Testis (tissue), 2 donors: ENCODE measurements around the gene LCK.

Experiments
- POLR2A ChIP-seq: fragments of 450-650 bp; IDR thresholded peaks from one replicate; pipeline ENCODE4 v1.6.1; 2017; ENCODE audit warnings: antibody characterized with exemption, mild to moderate bottlenecking, moderate library complexity
- TF ChIP-seq, protein P1 (sequence below), 3 experiments: fragments of 450-650 bp in 2 of 3; fragments of 200-600 bp in 1 of 3; sonication (generic) in 1 of 3; IDR thresholded peaks; one replicate each; pipeline ENCODE4 v1.5.1; 2016 to 2019; ENCODE audit warnings: antibody characterized with exemption in 3 of 3, mild to moderate bottlenecking in 2 of 3, moderate library complexity in 1 of 3

DNA sequence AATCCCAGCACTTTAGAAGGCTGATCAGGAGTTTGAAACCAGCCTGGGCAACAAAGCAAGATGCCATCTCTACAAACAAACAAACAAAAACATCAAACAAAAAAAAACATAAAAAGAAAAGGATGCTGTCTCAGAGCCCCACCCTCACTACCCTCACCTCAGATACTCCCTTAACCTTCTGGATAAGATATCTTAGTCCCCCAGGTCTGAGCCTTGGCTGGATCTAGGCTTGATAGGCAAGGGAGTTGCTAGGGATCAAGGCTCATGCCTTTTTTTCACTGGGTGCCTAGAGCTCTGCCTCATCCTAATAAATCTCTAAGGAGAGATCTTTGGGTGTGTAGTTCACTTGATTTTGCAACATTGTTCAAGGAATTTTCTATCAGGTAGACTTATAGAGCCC, 48.3 kb downstream of the LCK start:
- TF ChIP-seq, protein P1, sequence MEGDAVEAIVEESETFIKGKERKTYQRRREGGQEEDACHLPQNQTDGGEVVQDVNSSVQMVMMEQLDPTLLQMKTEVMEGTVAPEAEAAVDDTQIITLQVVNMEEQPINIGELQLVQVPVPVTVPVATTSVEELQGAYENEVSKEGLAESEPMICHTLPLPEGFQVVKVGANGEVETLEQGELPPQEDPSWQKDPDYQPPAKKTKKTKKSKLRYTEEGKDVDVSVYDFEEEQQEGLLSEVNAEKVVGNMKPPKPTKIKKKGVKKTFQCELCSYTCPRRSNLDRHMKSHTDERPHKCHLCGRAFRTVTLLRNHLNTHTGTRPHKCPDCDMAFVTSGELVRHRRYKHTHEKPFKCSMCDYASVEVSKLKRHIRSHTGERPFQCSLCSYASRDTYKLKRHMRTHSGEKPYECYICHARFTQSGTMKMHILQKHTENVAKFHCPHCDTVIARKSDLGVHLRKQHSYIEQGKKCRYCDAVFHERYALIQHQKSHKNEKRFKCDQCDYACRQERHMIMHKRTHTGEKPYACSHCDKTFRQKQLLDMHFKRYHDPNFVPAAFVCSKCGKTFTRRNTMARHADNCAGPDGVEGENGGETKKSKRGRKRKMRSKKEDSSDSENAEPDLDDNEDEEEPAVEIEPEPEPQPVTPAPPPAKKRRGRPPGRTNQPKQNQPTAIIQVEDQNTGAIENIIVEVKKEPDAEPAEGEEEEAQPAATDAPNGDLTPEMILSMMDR (IDR thresholded peaks at IDR 0.05) = no peak
- no peak for TF ChIP-seq POLR2A
